Measurements from ENCODE around the gene COBL.

DNA sequence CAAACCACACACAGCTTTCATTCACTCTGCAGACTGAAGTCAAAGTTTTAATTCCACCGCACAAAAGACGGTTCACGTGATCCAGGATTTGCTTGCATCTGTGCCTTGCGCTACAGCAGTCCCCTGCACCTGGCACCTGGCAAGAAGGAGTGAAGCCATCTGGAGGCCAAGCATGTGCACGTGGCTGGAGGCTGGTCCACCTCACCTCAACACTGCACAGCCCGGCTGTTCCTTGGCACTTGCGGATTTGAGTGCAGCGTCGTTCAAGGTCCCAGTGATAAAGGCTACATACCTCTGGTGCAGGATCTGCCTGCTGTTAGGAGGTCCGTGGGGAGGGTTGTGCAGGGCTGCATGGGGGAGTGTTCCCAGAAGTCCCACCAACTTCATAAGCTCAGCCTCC lies 285.4 kb downstream of the COBL start:
- TF ChIP-seq EZH2phosphoT487 (IDR thresholded peaks at IDR 0.05; ENCODE audit: borderline replicate concordance, low read length) (no peak), EZH2 (IDR thresholded peaks at IDR 0.05; ENCODE audit: low read length, unreplicated experiment) (no peak)
- TF ChIP-seq, protein P1, sequence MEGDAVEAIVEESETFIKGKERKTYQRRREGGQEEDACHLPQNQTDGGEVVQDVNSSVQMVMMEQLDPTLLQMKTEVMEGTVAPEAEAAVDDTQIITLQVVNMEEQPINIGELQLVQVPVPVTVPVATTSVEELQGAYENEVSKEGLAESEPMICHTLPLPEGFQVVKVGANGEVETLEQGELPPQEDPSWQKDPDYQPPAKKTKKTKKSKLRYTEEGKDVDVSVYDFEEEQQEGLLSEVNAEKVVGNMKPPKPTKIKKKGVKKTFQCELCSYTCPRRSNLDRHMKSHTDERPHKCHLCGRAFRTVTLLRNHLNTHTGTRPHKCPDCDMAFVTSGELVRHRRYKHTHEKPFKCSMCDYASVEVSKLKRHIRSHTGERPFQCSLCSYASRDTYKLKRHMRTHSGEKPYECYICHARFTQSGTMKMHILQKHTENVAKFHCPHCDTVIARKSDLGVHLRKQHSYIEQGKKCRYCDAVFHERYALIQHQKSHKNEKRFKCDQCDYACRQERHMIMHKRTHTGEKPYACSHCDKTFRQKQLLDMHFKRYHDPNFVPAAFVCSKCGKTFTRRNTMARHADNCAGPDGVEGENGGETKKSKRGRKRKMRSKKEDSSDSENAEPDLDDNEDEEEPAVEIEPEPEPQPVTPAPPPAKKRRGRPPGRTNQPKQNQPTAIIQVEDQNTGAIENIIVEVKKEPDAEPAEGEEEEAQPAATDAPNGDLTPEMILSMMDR (conservative IDR thresholded peaks at IDR 0.05; ENCODE audit: low read depth, low read length), result no peak

Measured in PC-3 (cell line).